Activated gamma-delta T cell treated with anti-CD3 and anti-CD28 coated beads, Interleukin-2, amount 50 U/mL, for 16 hours (primary cell): ENCODE data around the gene ARSG.
"Not testable (repeated sequence)": the region's sequence is repeated elsewhere in the genome, so short reads cannot be mapped to it uniquely, and the experiment has no call there.

Source experiments
- DNase-seq: peaks from one replicate; pipeline ENCODE4 v3.0.0-alpha.2; 2020; ENCODE audit warnings: low read depth

ARSG gene

DNA sequence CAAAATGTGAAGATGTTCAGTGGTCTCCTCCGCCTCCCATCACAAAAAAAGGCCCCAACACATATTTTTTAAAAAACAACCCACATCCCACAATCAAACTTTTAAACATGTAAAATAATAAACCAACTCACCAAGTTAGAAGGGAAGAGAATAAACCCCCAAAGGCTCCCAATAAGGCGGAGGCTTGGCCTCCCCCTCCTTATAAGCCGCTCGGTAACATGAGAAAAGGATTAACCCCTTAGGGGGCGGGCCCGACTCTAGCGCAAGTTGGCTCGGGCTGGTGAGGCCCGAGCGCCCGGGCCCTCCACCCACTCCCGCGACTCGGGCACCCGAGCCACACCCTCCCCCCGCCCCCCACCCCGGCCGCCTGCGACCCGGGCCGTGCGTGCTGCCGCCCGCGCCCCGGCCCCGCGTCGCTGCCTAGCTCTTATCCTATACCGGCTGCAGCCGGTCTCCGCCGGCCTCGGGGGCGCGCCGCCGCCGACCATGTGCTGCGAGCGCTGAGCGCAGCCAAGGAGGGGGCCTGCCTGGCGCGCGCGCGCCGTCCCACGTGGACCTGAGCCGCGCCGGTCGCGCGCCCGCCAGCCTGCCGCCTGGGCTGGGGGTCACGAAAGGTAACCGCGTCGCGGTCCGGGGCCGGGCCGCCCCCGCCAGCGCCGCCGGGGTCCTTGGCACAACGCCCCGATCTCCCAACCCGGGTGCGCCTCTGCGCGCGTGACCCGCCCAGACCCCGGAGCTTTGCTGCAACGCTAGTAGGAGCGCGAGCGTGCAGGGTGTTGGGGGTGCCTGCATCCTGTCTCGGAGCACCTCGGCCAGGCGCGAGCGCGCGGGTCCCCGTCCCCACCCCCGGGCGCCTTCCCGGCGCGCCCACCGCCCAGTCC lies at the start of gene ARSG, which contains the start of gene SLC16A6:
Gene ARSG (plus strand): TSS at position 541 of the 881 bp plus-strand sequence. CDS start 15,999 bp downstream, outside the sequence.
Gene SLC16A6 (minus strand): TSS at position 173 of the 881 bp plus-strand sequence. CDS start 12,807 bp downstream, outside the sequence.
- DNase-seq = peak; percentile 74

DNA sequence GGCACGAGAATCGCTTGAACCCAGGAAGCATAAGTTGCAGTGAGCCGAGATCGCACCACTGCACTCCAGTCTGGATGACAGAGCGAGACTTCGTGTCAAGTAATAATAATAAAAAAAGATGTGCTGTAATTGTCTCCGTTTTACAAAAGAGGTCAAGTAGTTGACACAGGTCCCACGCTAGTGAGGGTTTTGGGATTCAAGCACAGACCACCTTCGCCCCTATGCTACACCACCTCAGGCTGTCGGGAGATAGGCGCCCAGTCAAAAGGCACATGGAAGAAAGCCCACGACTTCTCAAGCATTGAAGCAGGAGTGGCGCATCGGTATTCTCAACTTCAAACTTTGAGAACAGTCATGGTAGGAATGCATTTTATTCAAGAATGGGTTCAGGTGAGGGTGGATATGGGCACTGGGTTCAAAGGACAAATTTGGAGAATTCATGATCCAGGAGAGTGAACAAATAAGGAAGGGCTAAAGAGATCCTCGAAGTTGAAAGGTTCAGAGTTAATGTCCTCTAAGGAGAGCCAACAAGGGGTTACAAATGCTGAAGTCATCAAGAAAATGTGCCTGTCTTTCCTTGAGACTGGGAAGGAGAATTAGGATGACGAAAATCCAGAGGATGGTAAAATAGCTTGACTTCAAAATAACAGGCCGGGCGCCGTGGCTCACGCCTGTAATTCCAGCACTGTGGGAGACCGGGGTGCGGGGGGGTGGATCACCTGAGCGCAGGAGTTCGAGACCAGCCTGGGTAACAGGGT lies 44.8 kb upstream of the ARSG start:
- no peak for DNase-seq

- peak; percentile 96 for DNase-seq
Observed at GRCh38 chr17:68247445-68248198, 43.7 kb upstream of the ARSG start, which contains the start of gene AMZ2. TSS of gene AMZ2 (plus strand) at chr17:68248043. CDS start at chr17:68250188, 2,145 bp downstream.

GRCh38 chr17:68248199-68248825 lies 43.0 kb upstream of the ARSG start:
- no peak for DNase-seq

DNA sequence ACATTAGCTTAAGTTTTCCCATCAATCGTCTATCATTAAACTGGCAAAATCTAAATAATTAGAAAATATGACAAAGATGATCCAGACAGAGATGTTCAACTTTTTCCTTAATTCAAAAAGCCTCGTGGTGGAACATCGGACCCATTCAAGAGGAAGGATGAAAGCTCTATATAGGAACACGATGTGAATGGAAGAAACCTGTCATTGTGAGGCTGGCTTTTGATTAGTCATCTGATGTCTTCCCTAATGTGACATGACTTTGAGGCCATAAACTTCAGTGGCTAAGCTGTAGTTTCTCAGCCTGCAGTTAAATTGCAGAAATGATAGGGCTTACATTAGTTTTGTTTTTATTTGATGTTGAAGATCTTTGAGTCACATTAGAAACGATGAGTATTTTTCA lies 42.4 kb upstream of the ARSG start:
- no peak for DNase-seq

- no peak for DNase-seq
Observed at GRCh38 chr17:68249354-68249765, 41.9 kb upstream of the ARSG start.

- not testable (repeated sequence) for DNase-seq
Observed at GRCh38 chr17:68253426-68253825, 37.9 kb upstream of the ARSG start.

GRCh38 chr17:68255151-68255550 lies 36.1 kb upstream of the ARSG start:
- DNase-seq = no peak

DNA sequence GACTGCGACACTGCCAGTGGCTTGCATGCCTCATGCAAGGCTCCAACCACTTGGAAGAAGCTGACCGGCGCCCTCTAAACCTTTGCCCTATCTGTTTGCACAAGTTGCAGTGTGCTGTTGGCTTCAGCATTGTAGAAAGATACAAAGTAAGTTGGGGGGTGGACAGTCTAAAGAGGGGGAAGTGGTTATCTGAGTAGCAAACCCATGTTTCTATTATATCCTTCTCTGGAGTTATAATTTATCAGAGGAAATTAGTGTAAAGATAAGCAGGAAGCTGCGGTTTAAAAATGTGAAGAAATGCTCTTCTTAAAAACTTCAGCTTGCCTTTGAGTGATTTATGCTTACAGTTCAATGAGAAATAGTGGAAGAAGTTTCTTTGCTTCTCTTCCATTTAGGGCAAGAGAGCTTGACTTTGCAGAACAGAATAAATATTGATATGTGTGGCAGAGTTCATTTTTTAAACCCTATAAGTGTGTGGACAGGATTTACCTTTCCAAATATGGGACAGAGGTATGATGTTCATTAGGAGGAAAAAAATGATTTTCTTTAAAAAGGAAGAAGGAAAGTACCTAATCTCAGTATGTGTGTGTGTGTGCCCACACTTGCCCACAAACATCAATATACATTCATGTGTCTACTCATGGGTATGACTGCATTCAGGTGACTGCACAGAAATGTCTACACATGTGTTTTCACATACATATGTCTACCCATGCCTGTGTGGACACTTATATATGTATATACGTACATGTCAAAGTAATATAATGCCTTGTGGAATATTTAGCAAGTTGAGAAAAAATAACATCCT lies 35.4 kb upstream of the ARSG start:
- DNase-seq = no peak

DNA sequence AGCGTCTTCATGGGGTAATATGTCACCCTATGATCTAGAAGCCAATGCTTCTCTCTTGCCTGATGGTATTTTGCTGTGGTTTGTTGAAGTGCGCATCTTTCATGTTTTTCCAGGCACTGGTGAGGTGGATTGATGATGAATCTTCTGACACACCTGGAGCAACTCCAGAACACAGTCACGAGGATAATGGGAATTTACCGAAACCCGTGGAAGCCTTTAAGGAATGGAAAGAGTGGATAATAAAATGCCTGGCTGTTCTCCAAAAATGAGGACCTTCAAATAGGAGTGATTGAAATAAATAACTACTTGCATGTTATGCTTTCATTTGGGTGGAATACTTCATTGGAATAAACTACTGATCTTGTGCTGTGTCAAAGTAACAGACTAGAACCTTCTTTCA lies 34.6 kb upstream of the ARSG start:
- not testable (repeated sequence) for DNase-seq

GRCh38 chr17:68257934-68258333 lies 33.4 kb upstream of the ARSG start:
- no peak for DNase-seq

GRCh38 chr17:68258890-68259647 lies 32.2 kb upstream of the ARSG start:
- DNase-seq = peak; percentile 45

DNA sequence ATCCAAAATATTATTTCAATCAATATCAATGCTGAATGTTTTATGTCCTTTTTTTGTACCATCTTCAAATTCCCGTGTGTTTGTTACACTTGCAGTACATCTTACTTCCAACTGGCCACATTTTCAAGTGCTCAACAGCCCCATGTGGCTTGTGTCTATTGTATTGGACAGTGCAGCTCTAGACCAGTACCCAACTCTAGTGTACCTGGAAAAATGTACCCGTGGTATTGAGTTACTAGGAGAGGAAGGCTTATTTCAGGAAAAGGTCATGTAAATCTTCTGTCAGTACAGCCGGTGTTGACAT lies 31.7 kb upstream of the ARSG start:
- DNase-seq = not testable (repeated sequence)

- DNase-seq = no peak
Observed at GRCh38 chr17:68260051-68260762, 31.1 kb upstream of the ARSG start.

- not testable (repeated sequence) for DNase-seq
Observed at GRCh38 chr17:68262467-68262866, 28.8 kb upstream of the ARSG start.

DNA sequence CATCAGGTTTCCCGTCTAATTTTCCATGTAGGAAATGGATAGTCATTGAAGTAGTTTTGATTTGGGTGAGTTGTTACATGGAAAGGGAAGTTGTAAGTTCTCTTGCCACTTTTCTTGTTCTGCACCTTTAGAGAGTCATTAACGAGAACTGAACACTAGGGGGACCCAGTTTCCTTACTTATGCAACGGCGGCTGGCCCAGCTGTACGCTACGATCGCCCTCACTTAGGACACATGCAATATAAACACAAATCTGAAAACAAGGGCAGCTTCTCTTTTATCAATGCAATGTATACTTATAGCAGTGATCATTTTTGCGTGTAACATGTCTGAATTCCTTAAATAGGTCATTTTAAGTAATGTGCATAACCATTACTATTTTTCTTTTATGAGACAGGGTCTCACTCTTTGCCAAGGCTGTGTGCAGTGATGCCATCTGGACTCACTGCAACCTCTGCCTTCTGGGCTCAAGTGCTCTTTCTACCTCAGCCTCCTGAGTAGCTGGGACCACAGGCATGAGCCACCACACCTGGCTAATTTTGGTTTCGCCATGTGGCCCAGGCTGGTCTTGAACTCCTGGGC lies 28.1 kb upstream of the ARSG start:
- not testable (repeated sequence) for DNase-seq

DNA sequence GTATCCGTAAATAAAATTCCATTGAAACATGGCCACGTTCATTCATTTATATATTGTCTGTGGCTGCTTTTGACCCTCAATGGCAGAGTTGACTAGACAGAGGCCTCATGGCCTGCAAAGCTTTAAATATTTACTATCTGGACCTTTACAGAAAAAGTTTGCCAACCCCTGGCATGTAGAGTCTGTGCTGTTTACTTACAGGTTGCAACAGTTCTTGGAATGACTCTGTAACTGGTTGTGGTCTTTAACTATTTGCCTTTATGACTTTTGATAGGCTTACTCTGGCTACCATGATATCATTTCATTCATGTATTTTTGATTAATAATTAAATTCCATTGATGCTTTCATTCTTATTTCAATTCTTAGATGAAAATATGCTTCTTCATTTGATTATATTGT lies 25.5 kb upstream of the ARSG start:
- not testable (repeated sequence) for DNase-seq

- no peak for DNase-seq
Observed at GRCh38 chr17:68273722-68274121, 17.6 kb upstream of the ARSG start.

GRCh38 chr17:68276339-68276738 lies 15.0 kb upstream of the ARSG start:
- not testable (repeated sequence) for DNase-seq
